ENCODE data around the gene FIGNL2.
"Not testable (repeated sequence)": the region's sequence is repeated elsewhere in the genome, so short reads cannot be mapped to it uniquely, and the experiment has no call there.

Gene FIGNL2

GRCh38 chr12:51848326-51848727, at the start of gene FIGNL2:
Gene FIGNL2 (minus strand): TSS chr12:51848718. CDS start chr12:51822413, 26,305 bp downstream.
- DNase-seq: no peak

DNA sequence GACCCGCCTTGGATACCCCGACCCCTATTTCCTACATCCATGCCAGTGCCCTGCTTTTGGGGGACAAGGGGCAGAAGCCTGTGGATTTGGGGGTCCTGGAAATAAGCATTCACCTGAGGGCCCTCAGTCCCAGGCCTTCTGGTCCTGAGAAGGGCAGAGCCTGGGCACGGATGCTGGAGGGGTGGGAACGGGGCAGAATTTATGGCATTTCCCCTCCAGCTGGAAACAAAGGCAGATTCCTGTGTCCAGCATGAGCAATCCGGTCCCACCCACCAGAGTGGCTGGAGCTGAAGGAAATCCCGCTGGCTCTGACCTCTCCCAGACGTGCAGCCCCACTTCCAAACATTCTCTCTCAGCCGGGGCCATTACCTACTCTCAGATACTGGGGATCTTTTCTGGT, 48.7 kb upstream of the FIGNL2 start:
- DNase-seq: no peak

DNA sequence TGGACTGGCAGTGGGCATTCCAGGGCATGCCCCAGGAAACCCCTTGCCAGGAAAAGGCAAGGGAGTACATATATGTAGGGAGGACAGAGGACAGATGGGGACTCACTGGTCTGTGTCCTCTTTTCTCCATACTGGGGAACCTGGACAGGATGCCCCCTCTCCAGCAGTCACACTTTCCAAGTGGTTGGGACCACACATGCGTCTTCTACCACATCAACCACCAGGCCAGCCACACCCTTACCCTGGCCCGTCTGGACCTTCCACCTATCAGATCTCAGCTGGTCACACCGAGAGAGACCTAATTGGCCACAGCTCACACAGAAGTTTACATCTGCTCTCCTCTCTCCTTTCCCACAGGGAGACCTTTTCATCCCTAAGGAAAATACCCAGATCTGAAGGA, 47.7 kb upstream of the FIGNL2 start:
- no peak for DNase-seq

GRCh38 chr12:51895378-51896135, 47.0 kb upstream of the FIGNL2 start:
- no peak for DNase-seq

DNA sequence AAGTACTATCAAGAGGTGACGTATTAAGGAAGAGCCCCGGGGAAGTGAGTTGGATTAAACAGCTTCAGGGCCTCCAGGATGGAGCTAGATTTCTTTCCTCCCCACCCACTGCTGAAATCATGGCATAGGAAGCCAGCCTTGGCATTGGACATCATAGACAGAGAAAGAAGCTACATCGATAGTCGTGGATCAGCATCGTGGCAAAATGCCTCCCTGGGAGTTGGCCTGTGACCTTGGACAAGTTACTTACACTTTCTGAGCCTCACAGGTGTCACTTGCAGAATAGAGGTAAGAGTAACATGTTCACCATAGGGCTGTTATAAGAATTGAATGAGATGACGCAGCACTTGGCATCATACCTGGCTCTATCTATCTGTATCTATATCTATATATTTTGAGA, 45.3 kb upstream of the FIGNL2 start:
- no peak for DNase-seq

DNA sequence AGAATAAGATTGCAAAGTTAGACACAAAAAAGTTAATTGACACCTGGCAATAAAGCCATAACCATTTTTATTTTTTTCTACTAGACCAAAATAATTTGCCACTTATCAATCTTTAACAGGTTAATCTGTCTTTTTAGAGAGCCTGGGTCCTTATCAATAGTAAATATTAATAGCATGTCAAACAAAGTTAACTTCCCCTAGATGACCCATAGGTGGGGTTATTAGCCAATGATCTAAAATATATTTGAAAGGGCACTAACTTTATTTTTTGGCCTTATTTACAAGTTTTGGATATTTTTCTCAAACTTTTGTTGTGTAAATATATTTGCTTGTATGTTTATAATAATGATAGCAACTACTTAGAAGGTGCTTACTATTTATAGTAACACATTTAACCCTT, 43.3 kb upstream of the FIGNL2 start:
- peak; percentile 27 to 50 for DNase-seq

GRCh38 chr12:51890511-51891171, 42.1 kb upstream of the FIGNL2 start:
- no peak for DNase-seq

DNA sequence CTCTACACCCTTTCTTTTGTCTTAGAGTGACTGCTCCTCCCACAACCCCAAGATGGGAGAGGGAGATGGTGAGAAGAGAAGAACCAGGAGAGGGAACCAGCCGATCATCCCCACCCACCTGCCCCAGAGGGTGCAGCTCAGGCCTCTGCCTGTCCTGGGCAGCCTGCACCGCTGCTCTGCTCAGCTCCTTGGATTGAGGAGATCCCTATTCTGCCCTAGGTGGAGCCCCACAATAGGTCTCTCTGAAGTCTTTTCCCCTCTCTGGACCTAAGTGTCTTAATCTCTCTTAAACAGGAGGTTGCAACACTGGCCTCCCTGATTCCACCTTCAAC, 41.6 kb upstream of the FIGNL2 start:
- peak in 1 of 2 experiments; percentile 14 for DNase-seq

DNA sequence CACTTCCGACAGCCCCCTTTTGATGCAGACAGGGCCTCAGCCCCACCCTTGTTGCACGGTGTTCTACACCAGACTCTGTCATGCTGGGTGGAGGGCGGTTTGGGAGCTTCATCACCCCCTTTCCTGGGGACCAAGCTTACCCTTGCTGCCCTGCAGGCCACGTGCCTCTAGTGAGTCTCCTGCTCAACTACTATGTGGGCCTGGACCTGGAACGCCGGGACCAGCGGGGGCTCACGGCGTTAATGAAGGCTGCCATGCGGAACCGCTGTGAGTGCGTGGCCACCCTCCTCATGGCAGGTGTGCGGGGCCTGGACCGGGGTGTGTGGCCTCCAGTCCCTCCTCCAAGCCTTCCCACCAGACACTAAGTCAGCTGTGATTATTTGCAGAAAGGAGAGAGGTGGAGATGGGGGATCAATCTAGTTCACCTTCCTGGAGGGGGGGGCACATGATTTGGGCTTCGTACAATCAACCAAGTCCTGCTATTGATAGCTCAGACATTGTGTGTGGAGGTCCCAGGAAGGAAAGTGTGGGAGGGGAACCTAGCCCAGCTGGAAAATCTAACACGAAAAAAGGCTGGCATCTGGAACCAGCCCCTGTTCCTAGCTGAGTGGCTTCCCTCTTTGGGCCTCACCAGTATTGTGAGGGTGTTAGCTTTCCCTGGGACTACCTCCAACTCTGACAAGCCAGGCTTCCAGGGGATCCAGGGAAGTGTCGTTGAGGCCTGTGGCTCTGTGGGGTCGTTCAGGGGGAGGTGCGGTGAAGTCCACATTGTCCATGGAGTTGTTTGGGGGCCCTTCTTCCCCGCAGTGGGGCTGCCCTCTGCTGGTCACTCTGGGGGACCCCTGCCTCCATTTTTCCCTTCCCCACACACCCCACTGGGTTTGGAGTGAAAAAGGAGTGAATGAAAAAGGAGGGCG, 41.0 kb upstream of the FIGNL2 start:
- DNase-seq: no peak

- DNase-seq: no peak
Measured at GRCh38 chr12:51888316-51889215, 40.0 kb upstream of the FIGNL2 start.

GRCh38 chr12:51887476-51888315, 39.2 kb upstream of the FIGNL2 start, which contains the start of gene ANKRD33:
Gene ANKRD33 (plus strand): TSS chr12:51888103. CDS start chr12:51888187, 84 bp downstream.
- DNase-seq: no peak

GRCh38 chr12:51886021-51886710, 37.6 kb upstream of the FIGNL2 start:
- DNase-seq: peak; percentile 95 to 97

DNA sequence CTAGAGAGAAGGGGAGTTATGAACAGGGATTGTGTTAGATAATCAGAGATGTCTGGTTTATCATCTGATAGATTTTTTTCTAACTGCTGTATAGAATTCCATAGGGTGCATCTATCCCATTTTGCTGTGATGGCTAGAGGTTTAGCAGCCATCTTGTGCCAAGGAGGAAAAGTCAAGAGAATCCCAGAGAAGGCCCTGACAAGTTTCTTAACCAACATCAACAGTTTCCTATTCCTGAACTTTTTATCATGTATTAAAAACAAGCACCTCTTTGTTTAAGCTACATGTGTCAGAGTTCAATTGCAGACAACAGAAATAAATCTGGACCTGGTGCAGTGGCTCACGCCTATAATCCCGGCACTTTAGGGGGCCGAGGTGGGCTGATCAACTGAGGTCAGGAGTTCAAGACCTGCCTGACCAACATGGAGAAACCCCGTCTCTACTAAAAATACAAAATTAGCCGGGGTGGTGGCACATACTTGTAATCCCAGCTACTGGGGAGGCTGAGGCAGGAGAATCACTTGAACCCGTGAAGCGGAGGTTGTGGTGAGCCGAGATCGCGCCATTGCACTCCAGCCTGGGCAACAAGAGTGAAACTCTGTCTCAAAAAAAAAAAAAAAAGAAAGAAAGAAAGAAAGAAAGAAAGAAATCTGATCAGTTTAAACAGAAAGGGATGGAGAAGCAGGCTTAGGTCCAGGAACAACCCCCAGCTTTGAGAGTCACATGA, 36.9 kb upstream of the FIGNL2 start:
- not testable (repeated sequence) for DNase-seq

- DNase-seq: no peak
Measured at GRCh38 chr12:51884676-51885229, 36.2 kb upstream of the FIGNL2 start.

DNA sequence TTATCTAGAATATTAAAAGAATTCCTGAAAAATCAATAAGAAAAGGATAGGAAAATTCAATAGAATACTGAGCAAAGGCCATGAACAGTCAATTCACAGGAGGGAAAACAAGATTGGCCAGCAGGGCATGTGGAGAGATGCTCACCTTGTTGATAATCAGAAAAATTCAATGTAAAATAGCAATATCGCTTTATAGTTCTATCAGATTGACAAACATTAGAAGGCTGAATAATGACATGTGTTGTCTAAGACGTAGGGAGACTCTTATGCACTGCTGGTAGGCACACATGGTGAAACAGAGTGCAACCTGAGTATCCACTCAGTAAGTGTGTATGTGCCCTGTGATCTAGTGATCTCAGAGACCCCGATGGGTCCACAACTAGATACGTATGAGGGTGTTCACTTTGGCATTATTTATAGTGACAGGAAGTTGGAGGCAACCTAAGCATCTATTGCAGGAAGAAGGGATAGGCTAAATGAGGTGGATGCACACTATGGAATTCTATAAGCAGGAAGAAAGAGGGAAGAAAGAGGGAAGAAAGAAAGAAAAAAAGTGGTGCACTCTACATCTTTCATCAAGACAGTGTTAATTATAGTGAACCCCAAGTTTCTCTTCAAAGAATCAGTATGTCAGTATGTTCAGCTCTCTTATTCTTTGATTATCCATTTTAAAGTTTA, 35.6 kb upstream of the FIGNL2 start:
- DNase-seq: no peak

DNA sequence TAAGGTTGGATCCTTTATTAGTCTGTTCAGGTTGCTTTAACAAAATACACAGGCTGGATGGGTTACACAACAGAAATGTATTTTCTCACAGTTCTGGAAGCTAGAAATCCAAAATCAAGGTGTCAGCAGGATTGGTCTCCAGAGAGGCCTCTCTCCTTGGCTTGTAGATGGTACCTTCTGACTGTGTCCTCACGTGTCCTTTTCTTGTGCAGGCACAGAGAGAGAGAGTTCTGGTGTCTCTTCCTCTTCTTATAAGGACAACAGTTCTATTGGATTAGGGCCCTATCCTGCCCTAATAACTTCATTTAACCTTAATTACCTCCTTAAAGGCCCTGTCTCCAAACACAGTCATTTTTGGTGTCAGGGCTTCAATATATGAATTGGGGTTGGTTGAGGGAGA, 34.8 kb upstream of the FIGNL2 start:
- DNase-seq: no peak

GRCh38 chr12:51879102-51879501, 30.6 kb upstream of the FIGNL2 start:
- no peak for DNase-seq

DNA sequence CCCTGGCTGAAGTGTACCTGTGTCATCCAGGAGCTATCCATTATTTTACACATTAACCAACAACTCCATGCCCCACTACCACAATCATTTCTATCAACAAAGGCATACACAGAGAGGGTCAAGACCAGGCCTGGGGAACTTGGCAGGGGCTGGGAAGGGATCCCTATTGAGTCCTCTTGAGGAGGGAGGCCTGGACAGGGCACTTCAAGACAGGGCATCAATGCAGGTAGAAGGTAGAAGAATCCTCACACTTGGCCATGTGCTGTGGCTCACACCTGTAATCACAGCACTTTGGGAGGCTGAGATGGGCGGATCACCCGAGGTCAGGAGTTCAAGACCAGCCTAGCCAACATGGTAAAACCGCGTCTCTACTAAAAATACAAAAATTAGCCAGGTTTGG, 26.0 kb upstream of the FIGNL2 start:
- DNase-seq: no peak

DNA sequence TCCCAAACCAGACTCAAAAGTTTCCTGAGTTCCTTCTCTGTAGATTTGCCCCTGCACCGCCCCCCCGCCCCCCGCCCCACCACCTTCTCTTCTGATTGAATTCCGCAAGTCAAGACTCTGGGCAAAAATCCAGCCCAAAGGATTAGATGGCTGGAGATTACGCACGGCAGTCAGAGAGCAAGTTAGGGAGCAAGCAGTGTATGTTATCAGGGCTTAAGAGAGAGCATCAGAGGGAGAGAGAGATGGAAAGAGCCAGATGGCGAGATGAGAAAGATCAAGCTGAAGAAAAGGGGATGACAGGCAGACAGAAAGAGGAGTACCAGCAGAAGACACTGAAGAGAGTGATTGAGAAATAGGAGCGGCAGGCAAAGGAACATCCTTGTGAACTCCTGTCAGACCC, 25.5 kb upstream of the FIGNL2 start:
- no peak for DNase-seq
